ENCODE results near the gene OR2J1.

DNA sequence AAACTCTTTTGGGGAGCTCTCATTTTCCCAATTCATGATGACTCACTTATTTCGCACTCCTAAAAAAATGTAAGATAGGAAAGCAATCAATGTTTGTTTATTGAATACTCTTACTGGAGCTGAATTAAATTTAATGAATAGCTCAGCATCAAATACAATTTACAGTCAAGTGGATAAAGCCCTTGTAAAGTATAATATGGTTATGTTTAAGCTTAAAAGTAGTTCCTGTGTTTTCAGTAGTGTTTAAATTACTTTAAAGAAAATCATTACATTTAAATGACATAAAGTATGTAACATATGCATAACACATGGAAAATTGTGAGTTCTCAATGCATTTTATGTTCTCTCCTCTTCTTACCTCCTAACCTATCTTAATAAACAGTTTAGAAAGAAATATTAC lies 12.1 kb upstream of the OR2J1 start, which contains the start of gene OR2B3:
- TF ChIP-seq EZH2 (IDR thresholded peaks at IDR 0.05; ENCODE audit: insufficient read depth, low read length), result no peak
- TF ChIP-seq, protein P1, sequence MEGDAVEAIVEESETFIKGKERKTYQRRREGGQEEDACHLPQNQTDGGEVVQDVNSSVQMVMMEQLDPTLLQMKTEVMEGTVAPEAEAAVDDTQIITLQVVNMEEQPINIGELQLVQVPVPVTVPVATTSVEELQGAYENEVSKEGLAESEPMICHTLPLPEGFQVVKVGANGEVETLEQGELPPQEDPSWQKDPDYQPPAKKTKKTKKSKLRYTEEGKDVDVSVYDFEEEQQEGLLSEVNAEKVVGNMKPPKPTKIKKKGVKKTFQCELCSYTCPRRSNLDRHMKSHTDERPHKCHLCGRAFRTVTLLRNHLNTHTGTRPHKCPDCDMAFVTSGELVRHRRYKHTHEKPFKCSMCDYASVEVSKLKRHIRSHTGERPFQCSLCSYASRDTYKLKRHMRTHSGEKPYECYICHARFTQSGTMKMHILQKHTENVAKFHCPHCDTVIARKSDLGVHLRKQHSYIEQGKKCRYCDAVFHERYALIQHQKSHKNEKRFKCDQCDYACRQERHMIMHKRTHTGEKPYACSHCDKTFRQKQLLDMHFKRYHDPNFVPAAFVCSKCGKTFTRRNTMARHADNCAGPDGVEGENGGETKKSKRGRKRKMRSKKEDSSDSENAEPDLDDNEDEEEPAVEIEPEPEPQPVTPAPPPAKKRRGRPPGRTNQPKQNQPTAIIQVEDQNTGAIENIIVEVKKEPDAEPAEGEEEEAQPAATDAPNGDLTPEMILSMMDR (IDR thresholded peaks at IDR 0.05; ENCODE audit: insufficient read depth, low read depth, low read length), result no peak
